GM12878 (cell line): Measurements from ENCODE around the gene CDCA8. TPM values are rescaled to one million over a fixed set of nuclear protein-coding genes. Genes with fewer than 3 reads are reported as not detected.

ENCODE experiments used
- ATAC-seq: fragments of 200-7000 bp; cut with Tn5 transposase; 3 replicates; pipeline ENCODE4 v1.9.1; 2020; ENCODE audit warnings: mild to moderate bottlenecking, moderate library complexity
- BruUV-seq: library from RNA; stranded (reverse); fragments of 400-500 nt; replicated peaks from 2 replicates; lab custom pipeline; 2021; lab: Mats Ljungman, UMichigan
- CTCF ChIA-PET: fragments of 300-600 bp; sonication (Branson Sonifier 250); formaldehyde crosslinking; extraction: SDS; loops from one replicate; lab custom pipeline; 2021; ENCODE audit warnings: inconsistent platforms; lab: Yijun Ruan, JAX
- POLR2A ChIA-PET: fragments of 350-600 bp; formaldehyde crosslinking; extraction: SDS; loops from one replicate; lab custom pipeline; 2021; ENCODE audit warnings: inconsistent platforms; lab: Charles Lee
- RAD21 ChIA-PET: fragments of 300-600 bp; sonication (Branson Sonifier 250); formaldehyde crosslinking; loops from one replicate; lab custom pipeline; 2023; ENCODE audit warnings: antibody characterized with exemption; ENCODE audit not compliant: unreplicated experiment; lab: Charles Lee
- SMC1A ChIA-PET: fragments of 300-600 bp; sonication (Branson Sonifier 250); formaldehyde crosslinking; loops from one replicate; lab custom pipeline; 2023; ENCODE audit not compliant: unreplicated experiment, uncharacterized antibody; lab: Charles Lee
- DNase-seq: peaks from one replicate; pipeline ENCODE4 v3.0.0-alpha.2; 2011; ENCODE audit warnings: low read depth, low spot score
- FAIRE-seq: peaks from 3 replicates; lab custom pipeline; 2011; peaks lifted over from hg19 to GRCh38; lab: Jason Lieb, UNC
- H2AFZ ChIP-seq: 2 replicates; pipeline ENCODE4 v1.6.0; 2011; ENCODE audit warnings: low read depth, low read length, control low read depth; ENCODE audit not compliant: control insufficient read depth
- H3K27ac ChIP-seq: 2 replicates; pipeline ENCODE4 v1.5.1; 2011; ENCODE audit warnings: control low read depth; ENCODE audit not compliant: control insufficient read depth, insufficient read depth
- H3K27me3 ChIP-seq, 2 experiments: replicated peaks in 1 of 2; 2 replicates each; pipeline versions ENCODE4 v1.6.0 to v1.6.1; 2011; ENCODE audit warnings: low read length in 1 of 2; ENCODE audit not compliant: control insufficient read depth in 2 of 2, insufficient read depth in 2 of 2
- H3K36me3 ChIP-seq, 2 experiments: 2 replicates each; pipeline ENCODE4 v1.5.1; 2011; ENCODE audit warnings: low read length in 1 of 2; ENCODE audit not compliant: control insufficient read depth in 2 of 2, insufficient read depth in 2 of 2
- H3K4me1 ChIP-seq: 2 replicates; pipeline ENCODE4 v1.6.1; 2011; ENCODE audit warnings: mild to moderate bottlenecking, low read length, moderate library complexity, mixed read lengths; ENCODE audit not compliant: control insufficient read depth, insufficient read depth
- H3K4me2 ChIP-seq: 2 replicates; pipeline ENCODE4 v1.6.0; 2011; ENCODE audit warnings: control low read depth; ENCODE audit not compliant: control insufficient read depth, insufficient read depth
- H3K4me3 ChIP-seq: fragments of 200-600 bp; sonication (generic); 2 replicates; pipeline ENCODE4 v1.5.1; 2016
- H3K79me2 ChIP-seq: 2 replicates; pipeline ENCODE4 v1.6.0; 2011; ENCODE audit warnings: low read length; ENCODE audit not compliant: control insufficient read depth, insufficient read depth
- H3K9ac ChIP-seq: 2 replicates; pipeline ENCODE4 v1.8.0; 2011; ENCODE audit warnings: low read length, control low read depth, mixed read lengths; ENCODE audit not compliant: control insufficient read depth, insufficient read depth
- H3K9me3 ChIP-seq: replicated peaks from 3 replicates; pipeline ENCODE4 v1.5.1; 2011; ENCODE audit warnings: mild to moderate bottlenecking, low read length; ENCODE audit not compliant: control insufficient read depth, insufficient read depth
- H4K20me1 ChIP-seq: 2 replicates; pipeline ENCODE4 v1.6.0; 2011; ENCODE audit not compliant: control insufficient read depth, insufficient read depth
- CREM ChIP-seq: IDR thresholded peaks from 2 replicates; pipeline ENCODE4 v1.6.1; 2014; ENCODE audit warnings: antibody characterized with exemption, low read depth
- CUX1 ChIP-seq: IDR thresholded peaks from 2 replicates; pipeline ENCODE4 v1.6.1; 2012; ENCODE audit warnings: improper control_type of control experiment, low read depth, low read length; ENCODE audit not compliant: insufficient replicate concordance
- DPF2 ChIP-seq: fragments of 450-650 bp; IDR thresholded peaks from 2 replicates; pipeline ENCODE4 v1.6.1; 2017; ENCODE audit warnings: mild to moderate bottlenecking
- FOXM1 ChIP-seq: IDR thresholded peaks from 2 replicates; pipeline ENCODE4 v1.6.1; 2012; ENCODE audit warnings: low read depth, mild to moderate bottlenecking, inconsistent platforms, low read length, moderate library complexity
- GABPA ChIP-seq: IDR thresholded peaks from 2 replicates; pipeline ENCODE4 v1.6.1; 2014; ENCODE audit warnings: antibody characterized with exemption, low read depth, mild to moderate bottlenecking, inconsistent platforms
- HCFC1 ChIP-seq: fragments of 150-350 bp; IDR thresholded peaks from 2 replicates; pipeline ENCODE4 v1.6.1; 2014; ENCODE audit warnings: low read length
- HDAC6 ChIP-seq: fragments of 200-600 bp; sonication (generic); IDR thresholded peaks from one replicate; pipeline ENCODE4 v1.8.0; 2017; ENCODE audit warnings: antibody characterized with exemption; ENCODE audit not compliant: unreplicated experiment
- IRF3 ChIP-seq: fragments of 450-650 bp; IDR thresholded peaks from 2 replicates; pipeline ENCODE4 v1.6.1; 2014; ENCODE audit warnings: mild to moderate bottlenecking
- NFYA ChIP-seq: IDR thresholded peaks from 2 replicates; pipeline ENCODE4 v1.6.1; 2011; ENCODE audit warnings: low read depth, mild to moderate bottlenecking, low read length, improper control_type of control experiment, borderline replicate concordance
- PML ChIP-seq: IDR thresholded peaks from 2 replicates; pipeline ENCODE4 v1.6.1; 2012; ENCODE audit warnings: low read length, inconsistent platforms
- POLR2AphosphoS5 ChIP-seq: IDR thresholded peaks from 2 replicates; pipeline ENCODE4 v1.6.1; 2011; ENCODE audit warnings: mild to moderate bottlenecking, low read length, inconsistent platforms
- SKIL ChIP-seq: fragments of 450-650 bp; IDR thresholded peaks from 2 replicates; pipeline ENCODE4 v1.6.1; 2017; ENCODE audit warnings: mild to moderate bottlenecking, low read depth, inconsistent platforms; ENCODE audit not compliant: poor library complexity, severe bottlenecking
- SMARCA5 ChIP-seq: fragments of 450-650 bp; IDR thresholded peaks from 2 replicates; pipeline ENCODE4 v1.6.1; 2017; ENCODE audit warnings: mild to moderate bottlenecking
- SPI1 ChIP-seq: IDR thresholded peaks from 2 replicates; pipeline ENCODE4 v1.6.1; 2011; ENCODE audit warnings: low read depth, mild to moderate bottlenecking, low read length, moderate library complexity, borderline replicate concordance; ENCODE audit not compliant: insufficient read depth
- WRNIP1 ChIP-seq: IDR thresholded peaks from 2 replicates; pipeline ENCODE4 v1.6.1; 2011; ENCODE audit warnings: low read depth, low read length, improper control_type of control experiment, borderline replicate concordance
- YY1 ChIP-seq: IDR thresholded peaks from 2 replicates; pipeline ENCODE4 v1.6.1; 2011; ENCODE audit warnings: low read depth, mild to moderate bottlenecking, low read length
- ZZZ3 ChIP-seq: IDR thresholded peaks from 2 replicates; pipeline ENCODE4 v1.6.1; 2011; ENCODE audit warnings: low read depth; ENCODE audit not compliant: control insufficient read depth, insufficient read length
- WGBS: methylation state at CpG from one replicate; pipeline ENCODE4 v1.1.6; 2016; ENCODE audit warnings: low lambda C conversion rate; ENCODE audit not compliant: insufficient replicate concordance, insufficient coverage; ENCODE audit errors: missing lambda C conversion rate; 5-methylcytosine and 5-hydroxymethylcytosine counted together
- in situ Hi-C: fragments of 300-500 bp; cut with MboI; formaldehyde crosslinking; loops from 9 replicates; pipeline ENCODE4 v1.14.3; 2018; ENCODE audit warnings: mixed read lengths
- intact Hi-C: fragments of 100-400 bp; cut with micrococcal nuclease; formaldehyde crosslinking; loops from one replicate; pipeline ENCODE4 v1.14.2; 2022; ENCODE audit not compliant: unreplicated experiment
- polyA plus RNA-seq, 11 experiments: library from polyadenylated mRNA; depleted of rRNA in 4 of 11; unstranded in 6 of 11; stranded (reverse) in 5 of 11; fragments of >200 nt; fragmentation: Nextera tagmentation in 4 of 11; fragmentation: Illumina TruSeq in 1 of 11; extraction: Ambion mirVana in 4 of 11; extraction: Trizol in 1 of 11; gene quantifications; 1 replicate in 1 of 11; 2 replicates in 10 of 11; pipeline versions ENCODE4 v1.2.1 to v1.2.3, GENCODE V29; 2011 to 2016; ENCODE audit warnings: inconsistent platforms in 2 of 11, missing spikeins in 2 of 11, low read depth in 1 of 11
- total RNA-seq, 4 experiments: library from RNA; depleted of rRNA in 3 of 4; stranded (reverse); fragments of >200 nt in 3 of 4; fragmentation: Illumina TruSeq in 1 of 4; extraction: Trizol in 1 of 4; gene quantifications; 2 replicates each; pipeline versions ENCODE4 v1.2.1 to v1.2.3, GENCODE V29; 2013 to 2021

The CDCA8 gene
- total and polyA plus RNA-seq, 10 of the 15 experiments (the other 5 are each of a cell fraction or from before 2014, with no cell fraction given) = 21.3 to 98.1 (median 61.4) TPM

- no peak overlapping the region for H3K4me3 ChIP-seq
- H4K20me1 ChIP-seq = no peaks in the 10 kb centered on the region
- FAIRE-seq = no peak
- H3K4me1 ChIP-seq = no peaks in the 10 kb centered on the region
- no peak for DNase-seq
- no TSS peak for BruUV-seq
- ChIA-PET SMC1A (no interaction called here), POLR2A (no interaction called here), RAD21 (no interaction called here), CTCF (interaction anchor here (0.6 to 0.7 kb wide), 2 partner anchors 36 to 86 kb away, joined by 3 to 4 read pairs; no protein-coding TSS in a partner anchor)
- WGBS = 69% methylated on average over 5 of the region's 5 CpGs
- H3K9me3 ChIP-seq = no peaks in the 10 kb centered on the region
- intact Hi-C loops = no loop called here
- ATAC-seq = no peak
- no peak overlapping the region for H3K9ac ChIP-seq
- no peak overlapping the region for H3K27ac ChIP-seq
- peaks cover 0 to 3% of the 10 kb centered on the region in 2 experiments for H3K27me3 ChIP-seq
- H2AFZ ChIP-seq = no peak overlapping the region
- no peaks in the 10 kb centered on the region for H3K79me2 ChIP-seq
- no peak overlapping the region for H3K4me2 ChIP-seq
- in situ Hi-C loops = no loop called here
- H3K36me3 ChIP-seq = no peaks in the 10 kb centered on the region
- TF ChIP-seq HCFC1 = no peak
- TF ChIP-seq FOXM1 = no peak
- TF ChIP-seq POLR2AphosphoS5 = no peak
- no peak for TF ChIP-seq GABPA
- no peak for TF ChIP-seq ZZZ3
- no peak for TF ChIP-seq SKIL
- no peak for TF ChIP-seq DPF2
- TF ChIP-seq IRF3 = no peak
- no peak for TF ChIP-seq CUX1
- TF ChIP-seq SMARCA5 = no peak
- no peak for TF ChIP-seq SPI1
- TF ChIP-seq HDAC6 = no peak
- no peak for TF ChIP-seq WRNIP1
- TF ChIP-seq NFYA = no peak
- no peak for TF ChIP-seq YY1
- no peak for TF ChIP-seq PML
- no peak for TF ChIP-seq CREM
These were observed 38.1 kb downstream of the CDCA8 start for GRCh38 chr1:37730376-37730775.
